Measurements from ENCODE around the gene GOLGA6A. TPM values are rescaled to one million over a fixed set of nuclear protein-coding genes. Genes with fewer than 3 reads are reported as not detected.

The GOLGA6A gene
- total and polyA plus RNA-seq, 7 donors = 0.08 to 1.1 (median 0.16) TPM; not detected in 4

DNA sequence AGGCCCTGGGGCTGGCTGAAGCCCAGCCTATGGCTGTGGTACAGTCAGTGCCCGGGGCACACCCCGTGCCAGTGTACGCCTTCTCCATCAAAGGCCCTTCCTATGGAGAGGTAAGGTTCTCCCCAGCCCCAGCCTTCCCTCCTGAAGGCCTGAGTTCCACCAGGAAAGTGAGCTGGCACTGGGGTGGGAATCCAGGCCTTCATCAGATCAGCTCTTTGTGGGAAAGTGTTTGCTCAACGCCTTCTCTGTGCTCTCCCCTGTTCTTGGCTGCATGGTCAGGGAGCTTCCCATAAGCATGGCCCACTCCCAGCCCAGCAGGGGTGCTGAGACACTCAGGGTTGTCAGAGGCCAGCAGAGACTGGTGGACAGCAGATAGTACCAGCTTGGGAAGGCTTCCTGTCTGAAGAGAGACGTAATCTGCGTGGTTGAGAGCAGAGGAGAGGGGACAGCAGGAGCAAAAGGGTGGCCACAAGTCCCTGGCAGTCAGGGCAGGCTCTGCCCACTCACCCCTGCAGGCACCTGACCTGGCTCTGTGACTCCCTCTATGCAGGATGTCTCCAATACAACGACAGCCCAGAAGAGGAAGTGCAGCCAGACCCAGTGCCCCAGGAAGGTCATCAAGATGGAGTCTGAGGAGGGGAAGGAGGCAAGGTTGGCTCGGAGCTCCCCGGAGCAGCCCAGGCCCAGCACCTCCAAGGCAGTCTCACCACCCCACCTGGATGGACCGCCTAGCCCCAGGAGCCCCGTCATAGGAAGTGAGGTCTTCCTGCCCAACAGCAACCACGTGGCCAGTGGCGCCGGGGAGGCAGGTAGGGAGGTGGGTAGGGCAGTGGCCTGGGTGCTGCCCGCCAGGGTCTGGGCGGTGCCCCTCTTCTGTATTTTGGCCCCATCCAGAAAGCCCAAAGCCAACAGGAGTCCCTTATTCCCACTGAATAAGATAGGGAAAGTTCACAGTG, 49.5 kb downstream of the GOLGA6A start:
- H3K27me3 ChIP-seq (ENCODE audit: insufficient read depth in 3 of 3, low read length in 2 of 3) = no peaks in the 10 kb centered on the region
- no peaks in the 10 kb centered on the region for H3K9me3 ChIP-seq
- no peak for DNase-seq
- 82% methylated on average over 16 of the region's 16 CpGs for WGBS, 3 donors
- no peaks in the 10 kb centered on the region for H3K4me1 ChIP-seq
- TF ChIP-seq, protein P1, sequence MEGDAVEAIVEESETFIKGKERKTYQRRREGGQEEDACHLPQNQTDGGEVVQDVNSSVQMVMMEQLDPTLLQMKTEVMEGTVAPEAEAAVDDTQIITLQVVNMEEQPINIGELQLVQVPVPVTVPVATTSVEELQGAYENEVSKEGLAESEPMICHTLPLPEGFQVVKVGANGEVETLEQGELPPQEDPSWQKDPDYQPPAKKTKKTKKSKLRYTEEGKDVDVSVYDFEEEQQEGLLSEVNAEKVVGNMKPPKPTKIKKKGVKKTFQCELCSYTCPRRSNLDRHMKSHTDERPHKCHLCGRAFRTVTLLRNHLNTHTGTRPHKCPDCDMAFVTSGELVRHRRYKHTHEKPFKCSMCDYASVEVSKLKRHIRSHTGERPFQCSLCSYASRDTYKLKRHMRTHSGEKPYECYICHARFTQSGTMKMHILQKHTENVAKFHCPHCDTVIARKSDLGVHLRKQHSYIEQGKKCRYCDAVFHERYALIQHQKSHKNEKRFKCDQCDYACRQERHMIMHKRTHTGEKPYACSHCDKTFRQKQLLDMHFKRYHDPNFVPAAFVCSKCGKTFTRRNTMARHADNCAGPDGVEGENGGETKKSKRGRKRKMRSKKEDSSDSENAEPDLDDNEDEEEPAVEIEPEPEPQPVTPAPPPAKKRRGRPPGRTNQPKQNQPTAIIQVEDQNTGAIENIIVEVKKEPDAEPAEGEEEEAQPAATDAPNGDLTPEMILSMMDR (IDR thresholded peaks at IDR 0.05) = no peak
- no peak overlapping the region for H3K27ac ChIP-seq
- intact Hi-C loops (cut with DNase I) = no loop called here
- H3K36me3 ChIP-seq (ENCODE audit: insufficient read depth in 1 of 2, low read depth in 1 of 2) = peaks cover 3 to 60% of the 10 kb centered on the region in 2 donors
- H3K4me3 ChIP-seq = no peak overlapping the region
- ATAC-seq = no peak

DNA sequence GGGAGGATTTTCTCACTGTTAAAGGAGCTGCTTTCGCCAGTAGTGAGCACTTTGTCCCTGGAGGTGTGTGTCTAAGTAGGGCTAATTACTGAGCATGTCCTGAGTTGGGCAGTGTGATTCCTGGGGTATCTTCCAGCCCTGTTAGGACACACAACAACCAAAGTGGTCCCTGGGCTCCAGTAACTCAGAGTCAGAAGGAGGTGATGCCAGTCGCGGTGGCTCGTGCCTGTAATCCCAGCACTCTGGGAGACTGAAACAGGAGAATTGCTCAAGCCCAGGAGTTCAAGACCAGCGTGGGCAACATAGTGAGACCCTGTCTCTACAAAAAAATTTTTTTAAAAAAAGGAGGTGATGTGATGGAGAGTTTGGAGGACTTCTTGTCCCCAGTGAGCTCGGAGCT, 50.3 kb downstream of the GOLGA6A start:
- TF ChIP-seq, protein P1 (IDR thresholded peaks at IDR 0.05) = no peak
- no peak for ATAC-seq
- no peaks in the 10 kb centered on the region for H3K4me1 ChIP-seq
- H3K27me3 ChIP-seq (ENCODE audit: insufficient read depth in 3 of 3, low read length in 2 of 3) = no peaks in the 10 kb centered on the region
- WGBS, 3 donors = 91 to 97% (median 96%) methylated on average over 6 of the region's 6 CpGs
- no peak overlapping the region for H3K27ac ChIP-seq
- no peaks in the 10 kb centered on the region for H3K9me3 ChIP-seq
- no peak overlapping the region for H3K4me3 ChIP-seq
- no peak for DNase-seq
- intact Hi-C loops (cut with DNase I) = no loop called here
- H3K36me3 ChIP-seq (ENCODE audit: insufficient read depth in 1 of 2, low read depth in 1 of 2) = peaks cover 3 to 64% of the 10 kb centered on the region in 2 donors

DNA sequence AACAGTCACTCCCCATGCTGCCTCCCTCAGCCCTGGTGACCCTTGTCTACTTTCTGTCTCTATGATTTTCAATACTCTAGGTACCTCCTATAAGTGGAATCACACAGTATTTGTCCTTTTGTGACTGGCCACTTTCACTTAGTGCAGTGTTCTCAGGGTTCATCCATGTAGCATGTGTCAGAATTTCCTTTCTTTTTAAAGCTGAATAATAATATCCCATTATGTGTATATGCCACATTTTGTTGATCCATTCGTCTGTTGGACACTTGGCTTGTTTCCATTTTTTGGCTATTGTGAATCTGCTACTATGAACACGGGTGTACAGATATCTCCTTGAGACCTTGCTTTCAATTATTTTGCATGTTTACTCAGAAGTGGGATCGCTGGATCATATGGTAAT, 53.7 kb downstream of the GOLGA6A start:
- Histone ChIP-seq H3K9me3 (no peaks in the 10 kb centered on the region), H3K4me1 (no peaks in the 10 kb centered on the region), H3K4me3 (no peak overlapping the region), H3K36me3 (ENCODE audit: insufficient read depth in 1 of 2, low read depth in 1 of 2) (peaks cover 0 to 61% of the 10 kb centered on the region in 2 donors), H3K27ac (no peak overlapping the region), H3K27me3 (ENCODE audit: insufficient read depth in 3 of 3, low read length in 2 of 3) (no peaks in the 10 kb centered on the region)
- intact Hi-C loops (cut with DNase I) = no loop called here
- DNase-seq (no peak), ATAC-seq (no peak)
- 60 to 63% (median 62%) methylated on average over 3 of the region's 3 CpGs for WGBS, 3 donors
- TF ChIP-seq, protein P1 (IDR thresholded peaks at IDR 0.05) = no peak

DNA sequence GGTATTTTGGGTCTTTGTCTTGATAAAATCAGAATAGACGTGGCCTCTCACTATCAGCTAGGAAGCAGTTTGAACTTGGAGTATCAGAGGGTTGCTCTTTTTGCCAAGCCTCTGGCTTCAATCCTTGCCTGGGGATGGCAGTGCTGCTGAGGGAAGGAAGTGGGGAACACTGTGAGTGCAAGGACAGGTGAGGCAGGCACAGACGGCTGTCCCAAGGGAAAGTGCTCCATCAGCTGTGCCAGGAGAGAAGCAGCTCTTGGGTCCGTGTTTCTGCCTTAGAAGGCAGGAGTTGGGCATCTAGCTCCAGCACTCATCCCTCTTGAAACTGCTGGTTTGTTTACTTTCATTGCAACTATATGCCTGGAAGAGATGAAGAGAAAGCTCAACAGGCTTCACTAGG, 54.7 kb downstream of the GOLGA6A start:
- intact Hi-C loops (cut with DNase I) = no loop called here
- H3K27ac ChIP-seq = no peak overlapping the region

More for the DNA sequence above, 54.7 kb downstream of the GOLGA6A start:
- no peak for DNase-seq
- Histone ChIP-seq H3K4me1 (no peaks in the 10 kb centered on the region), H3K9me3 (no peaks in the 10 kb centered on the region), H3K27me3 (ENCODE audit: insufficient read depth in 3 of 3, low read length in 2 of 3) (no peaks in the 10 kb centered on the region), H3K36me3 (ENCODE audit: insufficient read depth in 1 of 2, low read depth in 1 of 2) (peaks cover 3 to 61% of the 10 kb centered on the region in 2 donors), H3K4me3 (no peak overlapping the region)
- no peak for ATAC-seq
- 46 to 61% (median 60%) methylated on average over 3 of the region's 3 CpGs for WGBS, 3 donors
- TF ChIP-seq, protein P1 (IDR thresholded peaks at IDR 0.05) = no peak

Measured in psoas muscle (tissue), 8 donors.